H1 (cell line): ENCODE results near the gene HAO1. TPM values are rescaled to one million over a fixed set of nuclear protein-coding genes. Genes with fewer than 3 reads are reported as not detected.

ENCODE experiments used
- CHD7 ChIP-seq: fragments of 300-600 bp; sonication (generic); IDR thresholded peaks from 2 replicates; pipeline ENCODE4 v1.7.1; 2012; ENCODE audit warnings: low read length, moderate library complexity, mild to moderate bottlenecking, inconsistent platforms; ENCODE audit not compliant: insufficient replicate concordance
- RBBP5 ChIP-seq: IDR thresholded peaks from 2 replicates; pipeline ENCODE4 v1.7.1; 2012; ENCODE audit warnings: low read depth, mild to moderate bottlenecking, inconsistent platforms, low read length, moderate library complexity, borderline replicate concordance
- TBP ChIP-seq: IDR thresholded peaks from 2 replicates; pipeline ENCODE4 v1.6.1; 2011; ENCODE audit warnings: low read depth, low read length, improper control_type of control experiment
- ZNF274 ChIP-seq: IDR thresholded peaks from 2 replicates; pipeline ENCODE4 v1.7.0; 2012; ENCODE audit warnings: low read length, borderline replicate concordance; ENCODE audit errors: extremely low read depth
- polyA plus RNA-seq, 7 experiments: library from polyadenylated mRNA; depleted of rRNA in 3 of 7; stranded (reverse) in 5 of 7; unstranded in 2 of 7; fragments of >200 nt in 5 of 7; fragments of 200-250 nt in 2 of 7; gene quantifications; 1 replicate in 5 of 7; 2 replicates in 1 of 7; 4 replicates in 1 of 7; pipeline versions ENCODE4 v1.2.1 to v1.2.3, GENCODE V29; 2011 to 2013; ENCODE audit warnings: missing spikeins in 2 of 7, mixed read lengths in 2 of 7
- total RNA-seq: library from RNA; stranded (reverse); fragmentation: NEBNext Ultra II Directional; extraction: Animal tissue kit (Norgen Biotek cat#: 25700); gene quantifications from 2 replicates; pipeline ENCODE4 v1.2.1, GENCODE V29; 2021

HAO1 gene
- total and polyA plus RNA-seq, 2 of the 8 experiments (the other 6 are each of a cell fraction or from before 2014, with no cell fraction given) = not detected

DNA sequence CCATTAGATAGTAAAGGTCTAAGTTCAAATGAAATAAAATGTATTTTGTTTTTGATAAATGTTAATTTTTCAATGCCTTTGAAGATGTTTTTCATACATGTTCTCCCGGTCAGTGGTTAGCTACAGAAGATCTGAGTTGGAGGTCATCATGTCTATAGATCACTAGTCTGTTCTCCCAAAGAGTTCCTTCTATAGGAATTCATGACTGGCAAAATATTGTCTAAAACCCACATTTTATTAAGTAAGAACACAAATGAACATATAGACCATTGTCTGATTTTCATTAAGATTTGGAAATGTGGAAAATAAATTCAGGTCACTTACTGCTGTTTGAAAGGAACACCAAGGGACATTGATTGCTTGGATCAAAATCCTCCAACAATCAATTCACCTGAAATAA, 23.6 kb downstream of the HAO1 start (continued):
- TF ChIP-seq CHD7 (no peak), TBP (no peak), ZNF274 (no peak), RBBP5 (no peak)
